ENCODE results near the gene TULP1. TPM values are rescaled to one million over a fixed set of nuclear protein-coding genes. Genes with fewer than 3 reads are reported as not detected.

Gene TULP1
- total and polyA plus RNA-seq, 8 donors = 0.28 TPM; not detected in 7

DNA sequence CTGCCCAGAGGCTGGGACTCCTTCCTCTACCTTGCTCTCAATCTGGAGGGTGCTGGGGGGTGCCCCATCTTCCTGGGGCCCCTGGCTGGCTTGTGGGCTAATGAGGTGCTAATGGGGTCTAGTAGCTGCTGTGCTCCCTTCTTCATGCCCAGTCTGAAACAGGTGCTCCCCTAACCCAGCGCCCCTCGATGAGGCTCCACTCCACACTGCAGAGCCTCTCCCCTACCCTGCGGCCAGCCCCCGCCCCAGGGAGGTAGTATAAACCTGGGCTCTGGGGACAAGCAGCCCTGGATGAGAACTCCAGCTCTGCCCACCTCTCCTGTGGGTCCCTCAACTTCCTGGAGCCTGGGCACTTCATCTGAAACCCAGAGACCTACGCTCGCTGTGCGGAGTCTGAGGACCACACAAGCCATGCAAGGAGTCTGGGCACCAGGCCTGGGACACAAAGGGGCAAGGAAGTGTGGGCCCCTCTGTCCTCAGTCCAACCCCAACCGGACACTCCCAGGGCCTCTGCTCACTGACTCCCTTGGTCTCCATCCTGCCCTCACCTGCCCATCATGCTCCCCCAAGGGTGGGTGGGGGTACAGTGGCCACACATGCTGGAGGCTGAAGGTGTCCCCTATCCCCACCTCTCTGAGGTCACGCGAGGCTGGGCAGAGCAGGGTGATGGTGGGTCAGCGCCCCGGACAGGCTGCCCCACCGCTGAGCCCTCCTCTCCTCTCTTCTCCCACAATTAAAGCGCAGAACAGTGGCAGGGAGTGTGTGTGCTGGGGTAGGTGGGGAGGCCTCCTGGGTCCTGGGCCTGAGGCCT lies 38.4 kb downstream of the TULP1 start:
- peak in 1 of 4 donors; percentile 2 for ATAC-seq
- intact Hi-C loops (cut with DNase I) = no loop called here
- TF ChIP-seq, protein P1, sequence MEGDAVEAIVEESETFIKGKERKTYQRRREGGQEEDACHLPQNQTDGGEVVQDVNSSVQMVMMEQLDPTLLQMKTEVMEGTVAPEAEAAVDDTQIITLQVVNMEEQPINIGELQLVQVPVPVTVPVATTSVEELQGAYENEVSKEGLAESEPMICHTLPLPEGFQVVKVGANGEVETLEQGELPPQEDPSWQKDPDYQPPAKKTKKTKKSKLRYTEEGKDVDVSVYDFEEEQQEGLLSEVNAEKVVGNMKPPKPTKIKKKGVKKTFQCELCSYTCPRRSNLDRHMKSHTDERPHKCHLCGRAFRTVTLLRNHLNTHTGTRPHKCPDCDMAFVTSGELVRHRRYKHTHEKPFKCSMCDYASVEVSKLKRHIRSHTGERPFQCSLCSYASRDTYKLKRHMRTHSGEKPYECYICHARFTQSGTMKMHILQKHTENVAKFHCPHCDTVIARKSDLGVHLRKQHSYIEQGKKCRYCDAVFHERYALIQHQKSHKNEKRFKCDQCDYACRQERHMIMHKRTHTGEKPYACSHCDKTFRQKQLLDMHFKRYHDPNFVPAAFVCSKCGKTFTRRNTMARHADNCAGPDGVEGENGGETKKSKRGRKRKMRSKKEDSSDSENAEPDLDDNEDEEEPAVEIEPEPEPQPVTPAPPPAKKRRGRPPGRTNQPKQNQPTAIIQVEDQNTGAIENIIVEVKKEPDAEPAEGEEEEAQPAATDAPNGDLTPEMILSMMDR (IDR thresholded peaks at IDR 0.05) = no peak
- Histone ChIP-seq H3K36me3 (peaks cover 0 to 18% (median 0%) of the 10 kb centered on the region in 3 donors), H3K27me3 (no peaks in the 10 kb centered on the region), H3K4me3 (no peak overlapping the region), H3K4me1 (peaks cover 0 to 15% (median 0%) of the 10 kb centered on the region in 3 donors), H3K27ac (no peak overlapping the region), H3K9me3 (no peaks in the 10 kb centered on the region)
- 88 to 90% methylated on average over 14 of the region's 14 CpGs for WGBS, 2 donors
- no peak for DNase-seq
- FAIRE-seq = no peak

DNA sequence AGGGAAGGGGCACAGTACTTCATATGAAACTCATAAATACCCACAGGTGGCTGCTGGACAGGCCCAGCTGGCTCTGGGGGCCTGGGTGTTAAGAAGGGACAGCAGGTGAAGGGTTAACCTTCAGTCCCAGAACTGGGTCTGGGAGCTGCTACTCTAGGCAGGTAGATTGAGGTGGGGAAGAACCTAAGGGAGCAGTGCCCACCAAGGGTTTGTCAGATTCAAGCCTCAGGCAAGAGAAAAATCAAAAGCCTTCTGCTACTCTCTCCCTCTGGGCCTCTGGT lies 38.9 kb downstream of the TULP1 start:
- Histone ChIP-seq H3K4me1 (peaks cover 0 to 15% (median 0%) of the 10 kb centered on the region in 3 donors), H3K27ac (no peak overlapping the region), H3K9me3 (no peaks in the 10 kb centered on the region), H3K36me3 (peaks cover 0 to 18% (median 0%) of the 10 kb centered on the region in 3 donors), H3K27me3 (no peaks in the 10 kb centered on the region), H3K4me3 (no peak overlapping the region)
- TF ChIP-seq, protein P1 (IDR thresholded peaks at IDR 0.05) = no peak
- ATAC-seq (no peak), DNase-seq (no peak), FAIRE-seq (no peak)
- intact Hi-C loops (cut with DNase I) = no loop called here

DNA sequence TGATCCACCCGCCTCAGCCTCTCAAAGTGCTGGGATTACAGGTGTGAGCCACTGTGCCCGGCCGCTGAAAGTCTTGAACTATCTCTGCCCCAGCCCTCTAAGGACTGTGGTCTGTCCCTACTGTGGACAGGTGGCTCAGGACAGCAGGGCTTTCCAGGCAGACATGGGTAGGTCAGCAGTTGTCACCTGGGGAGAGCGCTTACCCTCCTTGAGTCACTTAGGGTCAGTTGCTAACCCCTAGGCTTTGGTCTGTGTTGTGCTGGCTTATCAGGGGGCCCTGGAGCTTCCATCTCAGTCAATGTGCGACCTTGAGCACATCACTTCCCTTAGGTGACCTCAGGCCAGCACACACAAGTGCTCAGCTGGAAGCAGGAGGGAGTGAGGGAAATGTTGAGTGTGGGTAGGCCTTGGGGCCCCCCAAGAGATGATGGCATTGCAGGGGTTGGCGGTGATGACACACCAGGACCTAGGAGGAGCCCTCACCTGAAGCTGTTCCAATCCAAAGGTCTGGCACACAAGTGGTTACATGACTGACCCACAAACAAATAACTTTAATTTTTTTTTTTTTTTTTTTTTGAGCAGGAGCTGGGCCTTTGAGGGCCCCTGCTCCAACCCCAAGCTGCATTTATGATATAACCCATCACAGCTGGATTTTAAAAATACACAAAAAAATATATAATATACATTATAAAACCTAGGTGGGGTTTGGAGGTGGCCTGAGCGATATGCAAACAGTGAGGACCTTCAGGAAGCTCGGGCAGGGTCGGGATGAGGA lies 39.4 kb downstream of the TULP1 start:
- no peak for FAIRE-seq
- Histone ChIP-seq H3K36me3 (peaks cover 0 to 18% (median 0%) of the 10 kb centered on the region in 3 donors), H3K9me3 (no peaks in the 10 kb centered on the region), H3K27ac (no peak overlapping the region), H3K27me3 (no peaks in the 10 kb centered on the region), H3K4me3 (no peak overlapping the region), H3K4me1 (peaks cover 0 to 15% (median 0%) of the 10 kb centered on the region in 3 donors)
- WGBS, 2 donors = 82 to 87% methylated on average over 9 of the region's 9 CpGs
- DNase-seq = no peak
- ATAC-seq = no peak
- TF ChIP-seq, protein P1 (IDR thresholded peaks at IDR 0.05) = no peak
- intact Hi-C loops (cut with DNase I) = no loop called here

DNA sequence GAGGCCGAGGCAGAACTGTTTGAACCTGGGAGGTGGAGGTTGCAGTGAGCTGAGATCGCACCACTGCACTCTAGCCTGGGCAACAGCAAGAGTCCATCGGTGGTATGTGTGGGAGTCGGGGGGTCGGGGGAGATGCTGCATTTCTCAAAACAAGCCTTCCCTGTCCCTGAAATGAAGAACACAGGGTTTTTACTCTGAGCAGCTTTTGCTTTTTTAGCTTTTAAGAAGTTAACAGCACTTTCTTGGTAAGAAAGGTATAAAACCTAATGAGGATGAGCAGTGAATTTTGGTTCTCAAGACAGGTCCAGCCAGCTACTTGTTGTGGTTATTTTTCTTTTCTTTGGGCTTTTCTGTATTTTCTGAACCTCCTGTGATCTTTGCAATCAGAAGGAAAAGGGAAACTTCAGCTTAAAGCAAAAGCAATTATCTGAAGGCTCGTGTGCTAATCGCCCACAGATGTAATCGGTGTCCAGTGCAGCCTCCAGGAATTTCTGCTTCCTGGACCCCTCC lies 40.8 kb downstream of the TULP1 start:
- H3K36me3 ChIP-seq = peaks cover 0 to 18% (median 0%) of the 10 kb centered on the region in 3 donors
- no peaks in the 10 kb centered on the region for H3K27me3 ChIP-seq
- H3K4me3 ChIP-seq = no peak overlapping the region
- H3K27ac ChIP-seq = no peak overlapping the region
- FAIRE-seq (no peak), DNase-seq (no peak), ATAC-seq (no peak)
- WGBS, 2 donors = 71 to 74% methylated on average over 8 of the region's 8 CpGs
- H3K9me3 ChIP-seq = no peaks in the 10 kb centered on the region
- intact Hi-C loops (cut with DNase I) = no loop called here
- TF ChIP-seq, protein P1 (IDR thresholded peaks at IDR 0.05) = no peak
- peaks cover 0 to 15% (median 0%) of the 10 kb centered on the region in 3 donors for H3K4me1 ChIP-seq
